H9 (cell line): ENCODE data around the gene EFHD2. TPM values are rescaled to one million over a fixed set of nuclear protein-coding genes. Genes with fewer than 3 reads are reported as not detected.

Experiments
- DNase-seq: peaks from one replicate; pipeline ENCODE4 v3.0.0-alpha.2; 2017
- H2AFZ ChIP-seq: one replicate; pipeline ENCODE4 v1.6.1; 2013; ENCODE audit warnings: mild to moderate bottlenecking, low read length, control low read depth, moderate library complexity
- H2AK5ac ChIP-seq: 2 replicates; pipeline ENCODE4 v1.6.1; 2013; ENCODE audit warnings: low read length, control low read depth, mixed read lengths; ENCODE audit not compliant: insufficient read length
- H2BK120ac ChIP-seq: one replicate; pipeline ENCODE4 v1.6.1; 2013; ENCODE audit warnings: low read depth, mild to moderate bottlenecking, low read length, control low read depth, inconsistent platforms; ENCODE audit not compliant: poor library complexity, severe bottlenecking
- H2BK12ac ChIP-seq: 2 replicates; pipeline ENCODE4 v1.6.1; 2013; ENCODE audit warnings: low read length, control low read depth, mixed read lengths, low read depth; ENCODE audit not compliant: insufficient read length
- H2BK15ac ChIP-seq: 2 replicates; pipeline ENCODE4 v1.6.1; 2013; ENCODE audit warnings: low read depth, low read length, control low read depth
- H2BK20ac ChIP-seq: one replicate; pipeline ENCODE4 v1.6.1; 2013; ENCODE audit warnings: low read depth, mild to moderate bottlenecking, low read length, control low read depth, inconsistent platforms; ENCODE audit not compliant: poor library complexity, severe bottlenecking
- H2BK5ac ChIP-seq: 2 replicates; pipeline ENCODE4 v1.6.1; 2013; ENCODE audit warnings: low read length, control low read depth, mixed read lengths; ENCODE audit not compliant: insufficient read length
- H3K14ac ChIP-seq: 2 replicates; pipeline ENCODE4 v1.6.1; 2013; ENCODE audit warnings: low read length, control low read depth; ENCODE audit not compliant: insufficient read depth
- H3K18ac ChIP-seq: 2 replicates; pipeline ENCODE4 v1.6.1; 2013; ENCODE audit warnings: low read depth, mild to moderate bottlenecking, mixed read lengths, low read length, control low read depth; ENCODE audit not compliant: insufficient read length
- H3K23ac ChIP-seq: 2 replicates; pipeline ENCODE4 v1.6.1; 2013; ENCODE audit warnings: low read length, control low read depth, mixed read lengths, low read depth; ENCODE audit not compliant: insufficient read length
- H3K23me2 ChIP-seq: 2 replicates; pipeline ENCODE4 v1.6.1; 2013; ENCODE audit warnings: low read depth, mild to moderate bottlenecking, mixed read lengths, low read length, control low read depth; ENCODE audit not compliant: insufficient read length, poor library complexity, severe bottlenecking
- H3K27ac ChIP-seq: 2 replicates; pipeline ENCODE4 v1.5.1; 2013; ENCODE audit warnings: low read length, control low read depth, mixed read lengths, low read depth; ENCODE audit not compliant: insufficient read length
- H3K27me3 ChIP-seq: 2 replicates; pipeline ENCODE4 v1.6.1; 2013; ENCODE audit warnings: low read length, control low read depth, inconsistent platforms; ENCODE audit not compliant: insufficient read depth
- H3K4ac ChIP-seq: 2 replicates; pipeline ENCODE4 v1.6.1; 2013; ENCODE audit warnings: low read depth, mild to moderate bottlenecking, control low read depth, inconsistent platforms, low read length, moderate library complexity
- H3K4me1 ChIP-seq: 2 replicates; pipeline ENCODE4 v1.6.1; 2013; ENCODE audit warnings: low read length, control low read depth, inconsistent platforms; ENCODE audit not compliant: insufficient read depth
- H3K4me2 ChIP-seq: 2 replicates; pipeline ENCODE4 v1.6.1; 2013; ENCODE audit warnings: low read length, control low read depth, mixed read lengths; ENCODE audit not compliant: insufficient read length, insufficient read depth
- H3K56ac ChIP-seq: 2 replicates; pipeline ENCODE4 v1.6.1; 2013; ENCODE audit warnings: low read depth, mild to moderate bottlenecking, mixed read lengths, low read length, control low read depth; ENCODE audit not compliant: insufficient read length
- H3K79me1 ChIP-seq: 2 replicates; pipeline ENCODE4 v1.6.1; 2013; ENCODE audit warnings: low read depth, mild to moderate bottlenecking, moderate library complexity, low read length, control low read depth, inconsistent platforms; ENCODE audit not compliant: insufficient read depth, poor library complexity, severe bottlenecking
- H3K79me2 ChIP-seq: 2 replicates; pipeline ENCODE4 v1.6.1; 2013; ENCODE audit warnings: low read length, control low read depth, inconsistent platforms; ENCODE audit not compliant: insufficient read depth
- H3K9ac ChIP-seq: 2 replicates; pipeline ENCODE4 v1.6.1; 2013; ENCODE audit warnings: low read length, control low read depth, mixed read lengths; ENCODE audit not compliant: insufficient read length; ENCODE audit errors: extremely low read depth
- H3K9me3 ChIP-seq: one replicate; pipeline ENCODE4 v1.6.1; 2013; ENCODE audit warnings: low read depth, low read length, inconsistent platforms; ENCODE audit not compliant: control insufficient read depth
- H3T11ph ChIP-seq: one replicate; pipeline ENCODE4 v1.6.1; 2013; ENCODE audit warnings: mild to moderate bottlenecking, low read length, control low read depth, inconsistent platforms
- H4K20me1 ChIP-seq: one replicate; pipeline ENCODE4 v1.6.1; 2013; ENCODE audit not compliant: control insufficient read depth, insufficient read length, insufficient read depth
- H4K5ac ChIP-seq: 2 replicates; pipeline ENCODE4 v1.6.1; 2013; ENCODE audit warnings: low read depth, mild to moderate bottlenecking, mixed read lengths, low read length, control low read depth; ENCODE audit not compliant: insufficient read length
- H4K8ac ChIP-seq: replicated peaks from 2 replicates; pipeline ENCODE4 v1.6.1; 2013; ENCODE audit warnings: low read length, control low read depth, mixed read lengths, low read depth; ENCODE audit not compliant: insufficient read length
- H4K91ac ChIP-seq: 2 replicates; pipeline ENCODE4 v1.6.1; 2013; ENCODE audit warnings: low read depth, mild to moderate bottlenecking, moderate library complexity, mixed read lengths, low read length, control low read depth; ENCODE audit not compliant: insufficient read length
- H3K27ac Mint-ChIP-seq, 3 experiments: 2 replicates in 2 of 3; 3 replicates in 1 of 3; pipeline ENCODE4 v1.8.0; 2020 to 2021; ENCODE audit warnings: mixed read lengths in 3 of 3, mild to moderate bottlenecking in 1 of 3, moderate library complexity in 1 of 3
- H3K27me3 Mint-ChIP-seq: 2 replicates; pipeline ENCODE4 v1.8.0; 2021; ENCODE audit warnings: low read depth, mild to moderate bottlenecking, moderate library complexity, mixed read lengths
- H3K36me3 Mint-ChIP-seq, 3 experiments: 2 replicates in 2 of 3; 3 replicates in 1 of 3; pipeline ENCODE4 v1.8.0; 2020 to 2021; ENCODE audit warnings: low read depth in 3 of 3, mixed read lengths in 3 of 3; ENCODE audit not compliant: insufficient read depth in 1 of 3
- H3K4me1 Mint-ChIP-seq, 2 experiments: 2 replicates each; pipeline ENCODE4 v1.8.0; 2020; ENCODE audit warnings: mixed read lengths in 2 of 2
- H3K4me3 Mint-ChIP-seq, 2 experiments: 2 replicates in 1 of 2; 3 replicates in 1 of 2; pipeline ENCODE4 v1.8.0; 2020 to 2021; ENCODE audit warnings: mild to moderate bottlenecking in 2 of 2, mixed read lengths in 2 of 2, moderate library complexity in 1 of 2
- H3K9me3 Mint-ChIP-seq, 2 experiments: 2 replicates in 1 of 2; 3 replicates in 1 of 2; pipeline ENCODE4 v1.8.0; 2020; ENCODE audit warnings: mild to moderate bottlenecking in 2 of 2, mixed read lengths in 2 of 2, moderate library complexity in 1 of 2
- CTCF ChIP-seq: fragments of 200-600 bp; sonication (generic); conservative IDR thresholded peaks from 3 replicates; pipeline ENCODE4 v1.8.0; 2021; ENCODE audit warnings: antibody characterized with exemption, mild to moderate bottlenecking
- total RNA-seq: library from RNA; stranded (reverse); gene quantifications from 2 replicates; pipeline ENCODE4 v1.2.1, GENCODE V29; 2021

Gene EFHD2
- total RNA-seq, 1 experiment from 2014 or later, result 16.5 TPM

GRCh38 chr1:15468145-15468544, 58.5 kb downstream of the EFHD2 start:
- Histone ChIP-seq H3K4me2 (no peak overlapping the region), H3K27me3 (no peaks in the 10 kb centered on the region), H3K4ac (no peak overlapping the region), H3K23me2 (no peaks in the 10 kb centered on the region), H3K56ac (no peak overlapping the region), H2BK5ac (no peak overlapping the region), H3K79me2 (no peaks in the 10 kb centered on the region), H2BK20ac (no peak overlapping the region), H3K14ac (no peak overlapping the region), H2AFZ (no peak overlapping the region), H4K5ac (no peak overlapping the region), H4K20me1 (no peaks in the 10 kb centered on the region), H3K79me1 (no peaks in the 10 kb centered on the region), H4K91ac (no peak overlapping the region), H2AK5ac (no peak overlapping the region), H2BK12ac (no peak overlapping the region), H3K23ac (no peak overlapping the region), H3K27ac (no peak overlapping the region), H3K9me3 (no peaks in the 10 kb centered on the region), H2BK15ac (no peak overlapping the region), H2BK120ac (no peak overlapping the region), H3K18ac (no peak overlapping the region), H3K4me1 (no peaks in the 10 kb centered on the region), H3K9ac (no peak overlapping the region), H4K8ac (no peak overlapping the region), H3T11ph (no peak overlapping the region)
- H3K4me1 Mint-ChIP-seq, result peaks cover 3 to 9% of the 10 kb centered on the region in 2 experiments; a peak in 3 of 4 replicates
- no peak for TF ChIP-seq CTCF
- no peaks in the 10 kb centered on the region for H3K36me3 Mint-ChIP-seq
- H3K27ac Mint-ChIP-seq, result no peak overlapping the region
- no peaks in the 10 kb centered on the region for H3K9me3 Mint-ChIP-seq
- DNase-seq, result no peak
- H3K27me3 Mint-ChIP-seq, result peaks cover 9% of the 10 kb centered on the region
- H3K4me3 Mint-ChIP-seq, result no peak overlapping the region
